Stomach (tissue), 4 donors: ENCODE data around the gene HECW1.

Experiments
- CTCF ChIP-seq, 7 experiments: fragments of 450-650 bp in 4 of 7; fragments of 200-600 bp in 3 of 7; sonication (generic) in 3 of 7; IDR thresholded peaks; one replicate each; pipeline ENCODE4 v1.5.1; 2016 to 2019; ENCODE audit warnings: antibody characterized with exemption in 7 of 7, control low read depth in 2 of 7, mild to moderate bottlenecking in 1 of 7
- POLR2A ChIP-seq, 4 donors: fragments of 450-650 bp; IDR thresholded peaks; one replicate each; pipeline ENCODE4 v1.6.1; 2016; ENCODE audit warnings: antibody characterized with exemption in 4 of 4, control low read depth in 2 of 4, mild to moderate bottlenecking in 1 of 4, moderate library complexity in 1 of 4
- POLR2AphosphoS5 ChIP-seq, 3 donors: sonication (generic); formaldehyde crosslinking; IDR thresholded peaks; one replicate each; pipeline ENCODE4 v1.6.1; 2016; ENCODE audit warnings: antibody characterized with exemption in 3 of 3

DNA sequence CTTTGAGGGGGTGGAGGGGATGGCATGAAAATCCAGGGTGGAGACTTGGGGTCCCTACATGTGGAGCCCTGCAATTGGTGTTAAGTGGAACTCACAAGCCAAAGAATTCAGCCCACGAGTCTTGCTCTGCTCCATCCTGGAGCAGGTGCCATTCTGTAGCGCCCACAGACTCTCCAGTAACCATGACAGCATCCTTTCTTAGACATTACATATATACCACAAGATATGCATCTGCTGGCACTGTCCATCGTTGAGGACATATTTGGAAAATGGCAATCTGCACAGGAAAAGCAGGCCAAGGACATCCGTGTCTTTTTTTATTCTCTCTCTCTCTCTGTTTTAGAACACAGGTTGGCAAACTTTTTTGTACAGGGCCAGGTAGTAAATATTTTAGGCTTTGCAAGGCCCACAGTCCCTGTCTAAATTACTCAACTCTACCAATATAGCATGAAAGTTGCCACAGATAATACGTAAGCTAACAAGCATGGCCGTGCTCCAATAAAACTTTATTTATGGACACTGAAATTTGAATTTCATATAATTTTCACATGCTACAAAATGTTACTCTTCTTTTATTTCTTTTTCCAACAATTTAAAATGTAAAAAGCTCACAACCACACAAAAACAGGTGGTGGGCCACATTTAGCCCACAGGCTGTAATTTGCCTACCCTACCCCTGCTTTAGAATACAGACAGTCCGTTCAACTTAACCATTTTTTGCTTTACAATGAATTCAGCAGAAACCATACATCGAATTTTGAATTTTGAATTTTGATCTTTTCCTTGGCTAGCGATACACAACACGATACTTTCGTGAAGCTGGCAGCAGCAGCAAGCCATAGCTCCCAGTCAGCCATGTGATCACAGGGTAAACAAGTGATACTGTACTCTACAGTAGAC is 329.0 kb downstream of the HECW1 start:
- no peak for TF ChIP-seq CTCF (IDR thresholded peaks at IDR 0.05)
- TF ChIP-seq POLR2A (IDR thresholded peaks at IDR 0.05) = no peak
- TF ChIP-seq POLR2AphosphoS5 (IDR thresholded peaks at IDR 0.05) = no peak
